ENCODE measurements around the gene PSME3IP1.

DNA sequence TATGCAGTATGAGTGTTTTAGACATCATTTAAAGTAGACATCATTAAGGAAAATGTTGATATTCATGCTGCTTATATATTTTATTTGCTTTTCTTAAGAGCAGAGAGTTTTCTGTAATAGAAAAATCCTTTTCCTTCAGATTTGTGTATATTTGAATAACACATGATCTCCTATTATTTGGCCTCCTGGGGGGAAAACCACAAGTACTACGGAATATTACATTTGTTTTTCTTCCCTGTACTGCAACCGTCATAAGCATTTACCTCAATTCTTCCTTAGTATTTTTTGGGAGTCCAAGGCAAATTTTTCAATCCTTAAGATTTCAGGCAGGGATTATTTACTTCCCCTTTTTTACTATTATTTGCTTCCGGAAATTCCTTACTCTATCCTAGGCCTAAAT is 6.3 kb upstream of the PSME3IP1 start:
- TF ChIP-seq, protein P1, sequence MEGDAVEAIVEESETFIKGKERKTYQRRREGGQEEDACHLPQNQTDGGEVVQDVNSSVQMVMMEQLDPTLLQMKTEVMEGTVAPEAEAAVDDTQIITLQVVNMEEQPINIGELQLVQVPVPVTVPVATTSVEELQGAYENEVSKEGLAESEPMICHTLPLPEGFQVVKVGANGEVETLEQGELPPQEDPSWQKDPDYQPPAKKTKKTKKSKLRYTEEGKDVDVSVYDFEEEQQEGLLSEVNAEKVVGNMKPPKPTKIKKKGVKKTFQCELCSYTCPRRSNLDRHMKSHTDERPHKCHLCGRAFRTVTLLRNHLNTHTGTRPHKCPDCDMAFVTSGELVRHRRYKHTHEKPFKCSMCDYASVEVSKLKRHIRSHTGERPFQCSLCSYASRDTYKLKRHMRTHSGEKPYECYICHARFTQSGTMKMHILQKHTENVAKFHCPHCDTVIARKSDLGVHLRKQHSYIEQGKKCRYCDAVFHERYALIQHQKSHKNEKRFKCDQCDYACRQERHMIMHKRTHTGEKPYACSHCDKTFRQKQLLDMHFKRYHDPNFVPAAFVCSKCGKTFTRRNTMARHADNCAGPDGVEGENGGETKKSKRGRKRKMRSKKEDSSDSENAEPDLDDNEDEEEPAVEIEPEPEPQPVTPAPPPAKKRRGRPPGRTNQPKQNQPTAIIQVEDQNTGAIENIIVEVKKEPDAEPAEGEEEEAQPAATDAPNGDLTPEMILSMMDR (optimal IDR thresholded peaks at IDR 0.05 in 1 of 3, IDR thresholded peaks at IDR 0.05 in 1 of 3, conservative IDR thresholded peaks at IDR 0.05 in 1 of 3; ENCODE audit: extremely low read depth in 1 of 3, insufficient read depth in 2 of 3, low read length in 3 of 3), result no peak
- TF ChIP-seq EZH2 (IDR thresholded peaks at IDR 0.05; ENCODE audit: low read length), result no peak
